Central memory CD8-positive, alpha-beta T cell (primary cell): ENCODE measurements around the gene SCTR.

ENCODE experiments used
- ATAC-seq: fragments of 150-1000 bp; cut with Tn5 transposase; replicated peaks from 2 replicates; pipeline ENCODE4 v1.10.0; 2022; ENCODE audit warnings: mild to moderate bottlenecking, moderate FRiP score, moderate number of reproducible peaks; ENCODE audit not compliant: poor library complexity, severe bottlenecking; ENCODE audit errors: extremely low read depth
- DNase-seq, 2 donors: peaks; one replicate each; pipeline ENCODE4 v3.0.0; 2021; ENCODE audit warnings: low spot score in 2 of 2
- H3K27ac Mint-ChIP-seq: one replicate; pipeline ENCODE4 v1.8.0; 2022; ENCODE audit warnings: low read depth, mild to moderate bottlenecking, moderate library complexity, mixed read lengths
- H3K27me3 Mint-ChIP-seq: one replicate; pipeline ENCODE4 v1.8.0; 2022; ENCODE audit warnings: mixed read lengths
- H3K36me3 Mint-ChIP-seq: one replicate; pipeline ENCODE4 v1.8.0; 2022; ENCODE audit warnings: mild to moderate bottlenecking, moderate library complexity, mixed read lengths; ENCODE audit not compliant: insufficient read depth
- H3K4me1 Mint-ChIP-seq: one replicate; pipeline ENCODE4 v1.8.0; 2022; ENCODE audit warnings: mixed read lengths
- H3K4me3 Mint-ChIP-seq: one replicate; pipeline ENCODE4 v1.8.0; 2022; ENCODE audit warnings: mild to moderate bottlenecking, moderate library complexity, mixed read lengths
- H3K9me3 Mint-ChIP-seq: one replicate; pipeline ENCODE4 v1.8.0; 2022; ENCODE audit warnings: mixed read lengths

Gene SCTR

GRCh38 chr2:119523952-119524694, at the start of gene SCTR:
SCTR (minus strand) TSS chr2:119524483; CDS start chr2:119524226, 257 bp downstream.
- no peak within 1 kb of the TSS for H3K27ac Mint-ChIP-seq
- peaks cover 75% of the 10 kb centered on the region for H3K27me3 Mint-ChIP-seq
- no peaks in the 10 kb centered on the region for H3K9me3 Mint-ChIP-seq
- H3K4me3 Mint-ChIP-seq: no peak within 1 kb of the TSS
- no peaks in the 10 kb centered on the region for H3K4me1 Mint-ChIP-seq
- DNase-seq (no peak), ATAC-seq (no peak)
- H3K36me3 Mint-ChIP-seq: no peaks in the 10 kb centered on the region

GRCh38 chr2:119567292-119567691, 43.0 kb upstream of the SCTR start:
- Mint-ChIP-seq H3K9me3 (peaks cover 6% of the 10 kb centered on the region), H3K4me3 (no peak overlapping the region), H3K36me3 (no peaks in the 10 kb centered on the region), H3K4me1 (no peaks in the 10 kb centered on the region), H3K27ac (no peak overlapping the region), H3K27me3 (peaks cover 25% of the 10 kb centered on the region)
- ATAC-seq: no peak
- DNase-seq: no peak

- H3K27ac Mint-ChIP-seq: no peak overlapping the region
- H3K36me3 Mint-ChIP-seq: no peaks in the 10 kb centered on the region
- peaks cover 6% of the 10 kb centered on the region for H3K9me3 Mint-ChIP-seq
- no peaks in the 10 kb centered on the region for H3K4me1 Mint-ChIP-seq
- peaks cover 22% of the 10 kb centered on the region for H3K27me3 Mint-ChIP-seq
- ATAC-seq: no peak
- H3K4me3 Mint-ChIP-seq: no peak overlapping the region
- no peak for DNase-seq
These were observed 41.2 kb upstream of the SCTR start for GRCh38 chr2:119565481-119565880.

GRCh38 chr2:119553687-119554344, 29.5 kb upstream of the SCTR start:
- no peaks in the 10 kb centered on the region for H3K4me1 Mint-ChIP-seq
- H3K36me3 Mint-ChIP-seq: no peaks in the 10 kb centered on the region
- no peaks in the 10 kb centered on the region for H3K9me3 Mint-ChIP-seq
- ATAC-seq (no peak), DNase-seq (no peak)
- peaks cover 51% of the 10 kb centered on the region for H3K27me3 Mint-ChIP-seq
- no peak overlapping the region for H3K27ac Mint-ChIP-seq
- no peak overlapping the region for H3K4me3 Mint-ChIP-seq

- Mint-ChIP-seq H3K9me3 (no peaks in the 10 kb centered on the region), H3K4me3 (no peak overlapping the region), H3K27me3 (peaks cover 42% of the 10 kb centered on the region), H3K36me3 (no peaks in the 10 kb centered on the region), H3K4me1 (no peaks in the 10 kb centered on the region), H3K27ac (no peak overlapping the region)
- DNase-seq (no peak), ATAC-seq (no peak)
These were observed 28.6 kb upstream of the SCTR start for GRCh38 chr2:119552902-119553301.

- H3K36me3 Mint-ChIP-seq: no peaks in the 10 kb centered on the region
- H3K27ac Mint-ChIP-seq: no peak overlapping the region
- H3K4me1 Mint-ChIP-seq: no peaks in the 10 kb centered on the region
- DNase-seq (no peak), ATAC-seq (no peak)
- H3K27me3 Mint-ChIP-seq: peaks cover 39% of the 10 kb centered on the region
- H3K4me3 Mint-ChIP-seq: no peak overlapping the region
- no peaks in the 10 kb centered on the region for H3K9me3 Mint-ChIP-seq
These were observed 26.6 kb upstream of the SCTR start for GRCh38 chr2:119550856-119551255.

- Mint-ChIP-seq H3K27me3 (peaks cover 39% of the 10 kb centered on the region), H3K36me3 (no peaks in the 10 kb centered on the region), H3K4me3 (no peak overlapping the region), H3K27ac (no peak overlapping the region), H3K9me3 (no peaks in the 10 kb centered on the region), H3K4me1 (no peaks in the 10 kb centered on the region)
- DNase-seq: no peak
- no peak for ATAC-seq
These were observed 26.1 kb upstream of the SCTR start for GRCh38 chr2:119550346-119550745.

- peaks cover 38% of the 10 kb centered on the region for H3K27me3 Mint-ChIP-seq
- ATAC-seq (no peak), DNase-seq (no peak)
- no peaks in the 10 kb centered on the region for H3K9me3 Mint-ChIP-seq
- H3K27ac Mint-ChIP-seq: no peak overlapping the region
- H3K4me1 Mint-ChIP-seq: no peaks in the 10 kb centered on the region
- H3K36me3 Mint-ChIP-seq: no peaks in the 10 kb centered on the region
- H3K4me3 Mint-ChIP-seq: no peak overlapping the region
These were observed 25.0 kb upstream of the SCTR start for GRCh38 chr2:119549241-119549640.

- H3K27me3 Mint-ChIP-seq: peaks cover 41% of the 10 kb centered on the region
These were observed 24.3 kb upstream of the SCTR start for GRCh38 chr2:119548516-119549120.

GRCh38 chr2:119546447-119546767, 22.1 kb upstream of the SCTR start:
- no peak for DNase-seq
- no peaks in the 10 kb centered on the region for H3K4me1 Mint-ChIP-seq
- ATAC-seq: no peak
- no peak overlapping the region for H3K4me3 Mint-ChIP-seq
- no peaks in the 10 kb centered on the region for H3K9me3 Mint-ChIP-seq
- no peak overlapping the region for H3K27ac Mint-ChIP-seq
- H3K27me3 Mint-ChIP-seq: peaks cover 52% of the 10 kb centered on the region
- H3K36me3 Mint-ChIP-seq: no peaks in the 10 kb centered on the region

More at GRCh38 chr2:119548516-119549120, 24.3 kb upstream of the SCTR start:
- Mint-ChIP-seq H3K9me3 (no peaks in the 10 kb centered on the region), H3K36me3 (no peaks in the 10 kb centered on the region), H3K4me1 (no peaks in the 10 kb centered on the region), H3K27ac (no peak overlapping the region), H3K4me3 (no peak overlapping the region)
- ATAC-seq (no peak), DNase-seq (no peak)

- Mint-ChIP-seq H3K4me1 (no peaks in the 10 kb centered on the region), H3K27ac (no peak overlapping the region), H3K9me3 (no peaks in the 10 kb centered on the region), H3K27me3 (peaks cover 57% of the 10 kb centered on the region), H3K4me3 (no peak overlapping the region), H3K36me3 (no peaks in the 10 kb centered on the region)
- no peak for ATAC-seq
- no peak for DNase-seq
These were observed 21.6 kb upstream of the SCTR start for GRCh38 chr2:119545754-119546446.

- no peak for DNase-seq
- Mint-ChIP-seq H3K36me3 (no peaks in the 10 kb centered on the region), H3K27me3 (peaks cover 66% of the 10 kb centered on the region), H3K4me1 (no peaks in the 10 kb centered on the region), H3K4me3 (peak overlapping the region; percentile 24), H3K9me3 (no peaks in the 10 kb centered on the region), H3K27ac (no peak overlapping the region)
- no peak for ATAC-seq
These were observed 20.7 kb upstream of the SCTR start for GRCh38 chr2:119544939-119545475.
